Endothelial cell of umbilical vein (primary cell): ENCODE data around the gene SLC35F3.

Experiments
- EZH2 ChIP-seq: IDR thresholded peaks from 2 replicates; pipeline ENCODE4 v1.6.1; 2012; ENCODE audit warnings: borderline replicate concordance, low read depth, mild to moderate bottlenecking, moderate library complexity, low read length, inconsistent platforms; ENCODE audit not compliant: severe bottlenecking
- FOS ChIP-seq: IDR thresholded peaks from 2 replicates; pipeline ENCODE4 v1.6.1; 2011; ENCODE audit warnings: mild to moderate bottlenecking, low read length, moderate library complexity, borderline replicate concordance; ENCODE audit not compliant: insufficient read depth
- JUN ChIP-seq: IDR thresholded peaks from 2 replicates; pipeline ENCODE4 v1.6.1; 2011; ENCODE audit warnings: borderline replicate concordance, low read depth; ENCODE audit not compliant: insufficient read length, insufficient read depth
- POLR2A ChIP-seq: IDR thresholded peaks from 2 replicates; pipeline ENCODE4 v1.6.1; 2012; ENCODE audit warnings: low read depth, mild to moderate bottlenecking, control low read depth, low read length
- POLR2AphosphoS5 ChIP-seq: IDR thresholded peaks from 2 replicates; pipeline ENCODE4 v1.6.1; 2012; ENCODE audit warnings: low read depth, mild to moderate bottlenecking, control low read depth, low read length, moderate library complexity; ENCODE audit not compliant: insufficient read depth
- TF ChIP-seq, protein P1 (sequence below), 2 donors: IDR thresholded peaks; 1 replicate in 1 of 2; 2 replicates in 1 of 2; pipeline ENCODE4 v1.5.1; 2011; ENCODE audit warnings: low read length in 2 of 2, mild to moderate bottlenecking in 2 of 2, moderate library complexity in 2 of 2, control low read depth in 1 of 2, inconsistent platforms in 1 of 2, low read depth in 1 of 2; ENCODE audit not compliant: insufficient read depth in 1 of 2; ENCODE audit errors: extremely low read depth in 1 of 2
- TF ChIP-seq, protein P2 (sequence below): IDR thresholded peaks from 2 replicates; pipeline ENCODE4 v1.6.1; 2011; ENCODE audit not compliant: insufficient read depth, insufficient read length

DNA sequence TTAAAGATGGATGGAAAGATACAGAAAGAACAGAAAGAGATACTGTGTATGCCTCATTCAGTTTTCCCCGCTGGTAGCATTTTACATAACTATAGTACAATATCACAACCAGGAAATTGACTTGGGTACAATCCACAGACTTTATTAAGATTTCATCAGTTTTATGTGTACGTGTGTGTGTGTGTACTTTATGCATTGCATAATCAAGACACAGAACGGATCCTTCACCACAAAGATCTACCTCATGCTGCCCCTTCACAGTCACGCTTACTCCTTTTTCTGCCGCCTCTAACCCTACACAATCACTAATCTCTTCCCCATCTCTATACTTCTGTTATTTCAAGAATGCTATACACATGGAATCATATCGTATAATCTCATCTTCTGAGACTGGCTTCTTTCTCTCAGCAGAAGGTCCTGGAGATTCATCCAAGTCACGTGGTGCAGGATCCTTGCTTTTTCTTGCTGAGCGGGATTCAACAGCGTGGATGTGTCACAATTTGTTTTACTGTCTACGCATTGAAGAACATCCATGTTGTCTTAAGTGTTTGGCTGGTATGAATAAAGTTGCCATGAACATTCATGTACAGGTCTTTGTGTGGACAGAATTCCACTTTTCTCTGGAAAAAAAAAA lies 76.7 kb downstream of the SLC35F3 start:
- TF ChIP-seq EZH2 (no peak), POLR2A (no peak), POLR2AphosphoS5 (no peak), FOS (no peak), JUN (no peak)
- TF ChIP-seq, protein P1, sequence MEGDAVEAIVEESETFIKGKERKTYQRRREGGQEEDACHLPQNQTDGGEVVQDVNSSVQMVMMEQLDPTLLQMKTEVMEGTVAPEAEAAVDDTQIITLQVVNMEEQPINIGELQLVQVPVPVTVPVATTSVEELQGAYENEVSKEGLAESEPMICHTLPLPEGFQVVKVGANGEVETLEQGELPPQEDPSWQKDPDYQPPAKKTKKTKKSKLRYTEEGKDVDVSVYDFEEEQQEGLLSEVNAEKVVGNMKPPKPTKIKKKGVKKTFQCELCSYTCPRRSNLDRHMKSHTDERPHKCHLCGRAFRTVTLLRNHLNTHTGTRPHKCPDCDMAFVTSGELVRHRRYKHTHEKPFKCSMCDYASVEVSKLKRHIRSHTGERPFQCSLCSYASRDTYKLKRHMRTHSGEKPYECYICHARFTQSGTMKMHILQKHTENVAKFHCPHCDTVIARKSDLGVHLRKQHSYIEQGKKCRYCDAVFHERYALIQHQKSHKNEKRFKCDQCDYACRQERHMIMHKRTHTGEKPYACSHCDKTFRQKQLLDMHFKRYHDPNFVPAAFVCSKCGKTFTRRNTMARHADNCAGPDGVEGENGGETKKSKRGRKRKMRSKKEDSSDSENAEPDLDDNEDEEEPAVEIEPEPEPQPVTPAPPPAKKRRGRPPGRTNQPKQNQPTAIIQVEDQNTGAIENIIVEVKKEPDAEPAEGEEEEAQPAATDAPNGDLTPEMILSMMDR (IDR thresholded peaks at IDR 0.05; ENCODE audit: extremely low read depth in 1 of 2, insufficient read depth in 1 of 2, low read depth in 1 of 2, low read length in 2 of 2), result no peak
- TF ChIP-seq, protein P2, sequence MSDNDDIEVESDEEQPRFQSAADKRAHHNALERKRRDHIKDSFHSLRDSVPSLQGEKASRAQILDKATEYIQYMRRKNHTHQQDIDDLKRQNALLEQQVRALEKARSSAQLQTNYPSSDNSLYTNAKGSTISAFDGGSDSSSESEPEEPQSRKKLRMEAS, result no peak
